K562 (cell line): Measurements from ENCODE around the gene MYH9.

Source experiments
- CAMTA2 ChIP-seq: fragments of 250-450 bp; sonication (Bioruptor Pico); conservative IDR thresholded peaks from 2 replicates; pipeline ENCODE4 v1.5.1; 2022
- CTCF ChIP-seq, 3 experiments: IDR thresholded peaks in 2 of 3; conservative IDR thresholded peaks in 1 of 3; 2 replicates each; pipeline ENCODE4 v1.5.1; 2011 to 2012; ENCODE audit warnings: low read length in 3 of 3, mild to moderate bottlenecking in 3 of 3, control low read depth in 2 of 3, improper control_type of control experiment in 1 of 3, inconsistent platforms in 1 of 3, low read depth in 1 of 3, mixed read lengths in 1 of 3, moderate library complexity in 1 of 3; ENCODE audit not compliant: insufficient read depth in 2 of 3
- EGR1 ChIP-seq: fragments of 450-650 bp; conservative IDR thresholded peaks from 2 replicates; pipeline ENCODE4 v1.6.1; 2017; ENCODE audit warnings: mild to moderate bottlenecking
- ETV6 ChIP-seq, 3 experiments: fragments of 150-350 bp in 1 of 3; sonication (generic) in 1 of 3; formaldehyde crosslinking in 1 of 3; IDR thresholded peaks; 2 replicates each; pipeline versions ENCODE4 v1.6.1 to v1.8.0; 2014 to 2022; ENCODE audit warnings: borderline replicate concordance in 2 of 3, low read depth in 2 of 3, antibody characterized with exemption in 1 of 3, low read length in 1 of 3, mild to moderate bottlenecking in 1 of 3, missing genetic modification reagents in 1 of 3
- FOXO4 ChIP-seq: fragments of 450-650 bp; formaldehyde crosslinking; IDR thresholded peaks from 2 replicates; pipeline ENCODE4 v1.4.0; 2020; ENCODE audit warnings: mild to moderate bottlenecking, moderate library complexity
- GABPB1 ChIP-seq: sonication (generic); formaldehyde crosslinking; IDR thresholded peaks from 2 replicates; pipeline ENCODE4 v1.8.0; 2022; ENCODE audit warnings: mild to moderate bottlenecking, missing genetic modification reagents
- NONO ChIP-seq, 2 experiments: fragments of 200-400 bp in 1 of 2; fragments of 450-650 bp in 1 of 2; formaldehyde crosslinking in 1 of 2; IDR thresholded peaks; 2 replicates each; pipeline ENCODE4 v1.6.1; 2017; ENCODE audit warnings: low read depth in 2 of 2, mild to moderate bottlenecking in 2 of 2, moderate library complexity in 2 of 2, low read length in 1 of 2
- RBBP5 ChIP-seq: fragments of 200-600 bp; sonication (generic); IDR thresholded peaks from 2 replicates; pipeline ENCODE4 v1.6.1; 2012; ENCODE audit warnings: borderline replicate concordance, mild to moderate bottlenecking, low read length, control low read depth, inconsistent platforms; ENCODE audit not compliant: insufficient read depth, poor library complexity, severe bottlenecking
- RHOXF2B ChIP-seq: fragments of 250-450 bp; sonication (Bioruptor Pico); conservative IDR thresholded peaks from 2 replicates; pipeline ENCODE4 v1.5.1; 2021
- TCF7 ChIP-seq: sonication (generic); IDR thresholded peaks from 2 replicates; pipeline ENCODE4 v1.6.1; 2016; ENCODE audit warnings: antibody characterized with exemption, borderline replicate concordance
- ZBTB26 ChIP-seq: fragments of 450-650 bp; formaldehyde crosslinking; IDR thresholded peaks from 2 replicates; pipeline ENCODE4 v1.4.0; 2022; ENCODE audit warnings: missing genetic modification characterization
- TF ChIP-seq, protein P1 (sequence below): IDR thresholded peaks from 2 replicates; pipeline ENCODE4 v1.6.1; 2011; ENCODE audit warnings: borderline replicate concordance, low read depth, mild to moderate bottlenecking, moderate library complexity, low read length; ENCODE audit not compliant: insufficient read depth, poor library complexity, severe bottlenecking

DNA sequence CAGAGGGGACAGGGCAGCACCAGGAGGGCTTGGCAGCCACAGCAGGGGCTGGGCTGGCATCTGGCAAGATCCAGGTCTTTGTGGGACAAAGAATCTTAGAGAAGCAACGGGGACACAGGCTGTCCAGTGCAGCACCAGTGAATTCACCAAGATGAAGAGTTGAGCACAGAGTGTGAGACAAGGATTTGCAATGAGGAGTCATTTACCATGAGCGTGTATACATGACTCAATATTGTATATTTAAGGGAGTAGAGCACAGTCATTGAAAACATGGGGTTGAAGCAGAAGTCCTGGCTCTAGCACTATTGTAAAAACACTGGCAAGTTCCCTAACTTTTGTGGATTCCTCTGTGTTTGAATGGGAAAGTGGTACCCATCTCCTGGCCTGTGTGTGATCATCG is 131.3 kb downstream of the MYH9 start:
- TF ChIP-seq EGR1: no peak
- TF ChIP-seq RBBP5: no peak
- TF ChIP-seq ETV6 (IDR thresholded peaks at IDR 0.05; ENCODE audit: borderline replicate concordance in 1 of 2, low read depth in 2 of 2, low read length in 1 of 2): no peak
- TF ChIP-seq ETV6 (CRISPR knock-in tag; IDR thresholded peaks at IDR 0.05; ENCODE audit: borderline replicate concordance): no peak
- no peak for TF ChIP-seq FOXO4
- no peak for TF ChIP-seq CTCF (IDR thresholded peaks at IDR 0.05 in 2 of 3, conservative IDR thresholded peaks at IDR 0.05 in 1 of 3; ENCODE audit: insufficient read depth in 2 of 3, low read depth in 1 of 3, low read length in 3 of 3)
- TF ChIP-seq RHOXF2B (CRISPR knock-in tag): no peak
- no peak for TF ChIP-seq CAMTA2 (CRISPR knock-in tag)
- TF ChIP-seq NONO (IDR thresholded peaks at IDR 0.05; ENCODE audit: low read depth in 2 of 2, low read length in 1 of 2): no peak
- TF ChIP-seq ZBTB26 (CRISPR knock-in tag): no peak
- TF ChIP-seq GABPB1: no peak
- TF ChIP-seq TCF7: no peak
- TF ChIP-seq, protein P1, sequence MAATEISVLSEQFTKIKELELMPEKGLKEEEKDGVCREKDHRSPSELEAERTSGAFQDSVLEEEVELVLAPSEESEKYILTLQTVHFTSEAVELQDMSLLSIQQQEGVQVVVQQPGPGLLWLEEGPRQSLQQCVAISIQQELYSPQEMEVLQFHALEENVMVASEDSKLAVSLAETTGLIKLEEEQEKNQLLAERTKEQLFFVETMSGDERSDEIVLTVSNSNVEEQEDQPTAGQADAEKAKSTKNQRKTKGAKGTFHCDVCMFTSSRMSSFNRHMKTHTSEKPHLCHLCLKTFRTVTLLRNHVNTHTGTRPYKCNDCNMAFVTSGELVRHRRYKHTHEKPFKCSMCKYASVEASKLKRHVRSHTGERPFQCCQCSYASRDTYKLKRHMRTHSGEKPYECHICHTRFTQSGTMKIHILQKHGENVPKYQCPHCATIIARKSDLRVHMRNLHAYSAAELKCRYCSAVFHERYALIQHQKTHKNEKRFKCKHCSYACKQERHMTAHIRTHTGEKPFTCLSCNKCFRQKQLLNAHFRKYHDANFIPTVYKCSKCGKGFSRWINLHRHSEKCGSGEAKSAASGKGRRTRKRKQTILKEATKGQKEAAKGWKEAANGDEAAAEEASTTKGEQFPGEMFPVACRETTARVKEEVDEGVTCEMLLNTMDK: no peak
